ENCODE data around the gene BRICD5. TPM values are rescaled to one million over a fixed set of nuclear protein-coding genes. Genes with fewer than 3 reads are reported as not detected.

BRICD5 gene
- total RNA-seq, 4 donors from 2014 or later, result 1.2 to 6.8 (median 5.7) TPM

DNA sequence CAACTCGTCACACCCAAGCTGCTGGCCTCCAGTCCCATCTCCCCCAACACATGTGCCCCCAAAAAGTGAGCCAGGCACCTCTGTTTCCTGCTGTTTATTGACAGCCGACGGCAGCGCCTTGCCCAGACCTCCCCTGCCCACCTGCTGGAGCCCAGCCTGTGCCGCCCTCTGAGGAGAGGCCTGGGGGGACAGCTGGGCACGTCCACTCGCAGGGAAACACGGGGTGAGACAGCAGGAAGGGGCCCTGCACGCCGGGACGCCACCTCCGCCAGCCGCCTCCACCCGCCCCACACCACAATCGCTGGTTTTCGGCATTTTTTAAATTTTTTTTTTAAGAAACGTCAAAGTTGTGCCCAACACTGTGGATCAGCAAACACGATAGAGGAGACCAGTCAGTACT, 33.6 kb downstream of the BRICD5 start:
- Histone ChIP-seq H3K4me1 (peaks cover 0 to 11% (median 0%) of the 10 kb centered on the region in 4 donors), H3K27me3 (peaks cover 0 to 13% (median 0%) of the 10 kb centered on the region in 4 donors), H3K36me3 (peaks cover 50 to 62% (median 60%) of the 10 kb centered on the region in 4 donors), H3K9me3 (no peaks in the 10 kb centered on the region), H3K4me3 (no peak overlapping the region), H3K27ac (replicated peaks in 1 of 4) (no peak overlapping the region)
- 91% methylated on average over 15 of the region's 18 CpGs for WGBS
- intact Hi-C loops (cut with DNase I), result no loop called here
- TF ChIP-seq, protein P1, sequence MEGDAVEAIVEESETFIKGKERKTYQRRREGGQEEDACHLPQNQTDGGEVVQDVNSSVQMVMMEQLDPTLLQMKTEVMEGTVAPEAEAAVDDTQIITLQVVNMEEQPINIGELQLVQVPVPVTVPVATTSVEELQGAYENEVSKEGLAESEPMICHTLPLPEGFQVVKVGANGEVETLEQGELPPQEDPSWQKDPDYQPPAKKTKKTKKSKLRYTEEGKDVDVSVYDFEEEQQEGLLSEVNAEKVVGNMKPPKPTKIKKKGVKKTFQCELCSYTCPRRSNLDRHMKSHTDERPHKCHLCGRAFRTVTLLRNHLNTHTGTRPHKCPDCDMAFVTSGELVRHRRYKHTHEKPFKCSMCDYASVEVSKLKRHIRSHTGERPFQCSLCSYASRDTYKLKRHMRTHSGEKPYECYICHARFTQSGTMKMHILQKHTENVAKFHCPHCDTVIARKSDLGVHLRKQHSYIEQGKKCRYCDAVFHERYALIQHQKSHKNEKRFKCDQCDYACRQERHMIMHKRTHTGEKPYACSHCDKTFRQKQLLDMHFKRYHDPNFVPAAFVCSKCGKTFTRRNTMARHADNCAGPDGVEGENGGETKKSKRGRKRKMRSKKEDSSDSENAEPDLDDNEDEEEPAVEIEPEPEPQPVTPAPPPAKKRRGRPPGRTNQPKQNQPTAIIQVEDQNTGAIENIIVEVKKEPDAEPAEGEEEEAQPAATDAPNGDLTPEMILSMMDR (IDR thresholded peaks at IDR 0.05), result no peak
- TF ChIP-seq POLR2AphosphoS5 (IDR thresholded peaks at IDR 0.05), result no peak
- TF ChIP-seq EP300 (IDR thresholded peaks at IDR 0.05), result no peak
- no peak for TF ChIP-seq POLR2A (IDR thresholded peaks at IDR 0.05; ENCODE audit: low read depth)
- DNase-seq (ENCODE audit: extremely low spot score), result no peak

GRCh38 chr16:2176047-2176446, 34.6 kb downstream of the BRICD5 start:
- peaks cover 0 to 13% (median 0%) of the 10 kb centered on the region in 4 donors for H3K27me3 ChIP-seq
- H3K4me1 ChIP-seq, result peaks cover 0 to 11% (median 0%) of the 10 kb centered on the region in 4 donors
- intact Hi-C loops (cut with DNase I), result no loop called here
- 89% methylated on average over 7 of the region's 23 CpGs for WGBS
- H3K27ac ChIP-seq (replicated peaks in 1 of 4), result no peak overlapping the region
- H3K36me3 ChIP-seq, result peaks cover 60 to 72% (median 71%) of the 10 kb centered on the region in 4 donors
- DNase-seq (ENCODE audit: extremely low spot score), result no peak
- no peaks in the 10 kb centered on the region for H3K9me3 ChIP-seq
- TF ChIP-seq POLR2A (IDR thresholded peaks at IDR 0.05; ENCODE audit: low read depth) (no peak), POLR2AphosphoS5 (IDR thresholded peaks at IDR 0.05) (no peak), EP300 (IDR thresholded peaks at IDR 0.05) (no peak)
- TF ChIP-seq, protein P1 (IDR thresholded peaks at IDR 0.05), result no peak
- H3K4me3 ChIP-seq, result no peak overlapping the region

GRCh38 chr16:2175454-2175853, 35.2 kb downstream of the BRICD5 start:
- Histone ChIP-seq H3K4me1 (peaks cover 0 to 11% (median 0%) of the 10 kb centered on the region in 4 donors), H3K27me3 (peaks cover 0 to 13% (median 0%) of the 10 kb centered on the region in 4 donors), H3K4me3 (no peak overlapping the region), H3K27ac (replicated peaks in 1 of 4) (no peak overlapping the region), H3K9me3 (no peaks in the 10 kb centered on the region), H3K36me3 (peaks cover 62 to 78% (median 76%) of the 10 kb centered on the region in 4 donors)
- intact Hi-C loops (cut with DNase I), result no loop called here
- 85% methylated on average over 7 of the region's 10 CpGs for WGBS
- no peak for DNase-seq (ENCODE audit: extremely low spot score)
- TF ChIP-seq POLR2AphosphoS5 (IDR thresholded peaks at IDR 0.05), result no peak
- no peak for TF ChIP-seq POLR2A (IDR thresholded peaks at IDR 0.05; ENCODE audit: low read depth)
- no peak for TF ChIP-seq EP300 (IDR thresholded peaks at IDR 0.05)
- TF ChIP-seq, protein P1 (IDR thresholded peaks at IDR 0.05), result no peak

- peaks cover 0 to 11% (median 1%) of the 10 kb centered on the region in 4 donors for H3K4me1 ChIP-seq
- H3K27ac ChIP-seq (replicated peaks in 1 of 4), result no peak overlapping the region
- peaks cover 63 to 87% (median 81%) of the 10 kb centered on the region in 4 donors for H3K36me3 ChIP-seq
- H3K9me3 ChIP-seq, result no peaks in the 10 kb centered on the region
- intact Hi-C loops (cut with DNase I), result no loop called here
- WGBS, result 94% methylated on average over 6 of the region's 21 CpGs
- DNase-seq (ENCODE audit: extremely low spot score), result no peak
- peaks cover 0 to 11% (median 0%) of the 10 kb centered on the region in 4 donors for H3K27me3 ChIP-seq
- H3K4me3 ChIP-seq, result no peak overlapping the region
- TF ChIP-seq POLR2A (IDR thresholded peaks at IDR 0.05; ENCODE audit: low read depth) (no peak), POLR2AphosphoS5 (IDR thresholded peaks at IDR 0.05) (no peak), EP300 (IDR thresholded peaks at IDR 0.05) (no peak)
- TF ChIP-seq, protein P1 (IDR thresholded peaks at IDR 0.05), result no peak
Measured at GRCh38 chr16:2174396-2175131, 36.1 kb downstream of the BRICD5 start.
